ENCODE results near the gene SEMA6D. TPM values are rescaled to one million over a fixed set of nuclear protein-coding genes. Genes with fewer than 3 reads are reported as not detected.

SEMA6D gene
- total RNA-seq, 1 donor from 2014 or later: 12.4 TPM

DNA sequence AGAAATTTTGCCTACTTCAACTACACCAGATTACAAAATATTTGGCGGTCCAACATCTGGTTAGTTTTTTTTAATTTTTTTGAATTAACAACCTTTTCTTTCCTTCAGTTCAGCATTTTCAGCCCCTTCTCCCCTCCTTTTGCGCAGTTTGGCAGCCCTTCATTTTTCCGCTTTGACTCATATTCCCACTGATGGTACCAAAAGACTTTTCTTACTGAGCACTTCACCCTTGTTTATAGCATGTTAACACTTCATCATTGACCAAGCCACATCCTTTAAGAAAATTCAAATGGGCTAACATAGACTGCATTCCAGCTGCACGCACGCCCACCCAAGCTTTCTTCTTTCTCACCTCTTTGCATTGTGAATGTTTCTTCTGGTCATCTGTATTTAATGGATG, 49.7 kb downstream of the SEMA6D start:
- H3K27ac ChIP-seq (replicated peaks): no peak overlapping the region

DNA sequence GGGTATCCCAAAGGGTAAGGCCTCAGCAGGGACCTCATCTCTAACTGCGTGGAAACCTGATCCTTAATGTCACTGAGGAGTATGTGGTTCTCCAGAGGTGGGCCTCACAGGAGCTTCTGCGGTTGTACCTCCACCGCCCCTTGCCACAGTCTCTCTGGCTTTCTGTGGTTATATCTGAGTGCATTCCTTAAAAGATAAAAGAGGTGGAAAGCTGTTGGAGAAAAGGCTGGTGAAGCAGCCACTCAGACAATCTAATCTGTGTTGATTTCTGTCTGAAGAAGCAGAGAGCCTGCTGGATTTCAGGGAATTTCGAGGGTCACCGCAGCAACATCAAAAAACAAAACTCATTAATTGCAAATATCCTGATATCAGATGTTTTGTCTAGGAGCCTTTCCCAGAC, 51.4 kb downstream of the SEMA6D start:
- H3K4me3 ChIP-seq: no peak overlapping the region
- peaks cover 7% of the 10 kb centered on the region for H3K4me1 ChIP-seq
- TF ChIP-seq, protein P1, sequence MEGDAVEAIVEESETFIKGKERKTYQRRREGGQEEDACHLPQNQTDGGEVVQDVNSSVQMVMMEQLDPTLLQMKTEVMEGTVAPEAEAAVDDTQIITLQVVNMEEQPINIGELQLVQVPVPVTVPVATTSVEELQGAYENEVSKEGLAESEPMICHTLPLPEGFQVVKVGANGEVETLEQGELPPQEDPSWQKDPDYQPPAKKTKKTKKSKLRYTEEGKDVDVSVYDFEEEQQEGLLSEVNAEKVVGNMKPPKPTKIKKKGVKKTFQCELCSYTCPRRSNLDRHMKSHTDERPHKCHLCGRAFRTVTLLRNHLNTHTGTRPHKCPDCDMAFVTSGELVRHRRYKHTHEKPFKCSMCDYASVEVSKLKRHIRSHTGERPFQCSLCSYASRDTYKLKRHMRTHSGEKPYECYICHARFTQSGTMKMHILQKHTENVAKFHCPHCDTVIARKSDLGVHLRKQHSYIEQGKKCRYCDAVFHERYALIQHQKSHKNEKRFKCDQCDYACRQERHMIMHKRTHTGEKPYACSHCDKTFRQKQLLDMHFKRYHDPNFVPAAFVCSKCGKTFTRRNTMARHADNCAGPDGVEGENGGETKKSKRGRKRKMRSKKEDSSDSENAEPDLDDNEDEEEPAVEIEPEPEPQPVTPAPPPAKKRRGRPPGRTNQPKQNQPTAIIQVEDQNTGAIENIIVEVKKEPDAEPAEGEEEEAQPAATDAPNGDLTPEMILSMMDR (IDR thresholded peaks at IDR 0.05; ENCODE audit: borderline replicate concordance): no peak
- no peaks in the 10 kb centered on the region for H3K9me3 ChIP-seq (replicated peaks)
- peaks cover 72% of the 10 kb centered on the region for H3K36me3 ChIP-seq
- intact Hi-C loops (cut with micrococcal nuclease): no loop called here
- H3K27me3 ChIP-seq (ENCODE audit: low read depth): no peaks in the 10 kb centered on the region
- DNase-seq: no peak
- no peak overlapping the region for H3K27ac ChIP-seq (replicated peaks)

More for the DNA sequence above, 49.7 kb downstream of the SEMA6D start:
- H3K9me3 ChIP-seq (replicated peaks): no peaks in the 10 kb centered on the region
- TF ChIP-seq, protein P1 (IDR thresholded peaks at IDR 0.05; ENCODE audit: borderline replicate concordance): no peak
- H3K4me3 ChIP-seq: no peak overlapping the region
- intact Hi-C loops (cut with micrococcal nuclease): no loop called here
- peaks cover 89% of the 10 kb centered on the region for H3K36me3 ChIP-seq
- H3K27me3 ChIP-seq (ENCODE audit: low read depth): no peaks in the 10 kb centered on the region
- peaks cover 7% of the 10 kb centered on the region for H3K4me1 ChIP-seq
- DNase-seq: no peak

DNA sequence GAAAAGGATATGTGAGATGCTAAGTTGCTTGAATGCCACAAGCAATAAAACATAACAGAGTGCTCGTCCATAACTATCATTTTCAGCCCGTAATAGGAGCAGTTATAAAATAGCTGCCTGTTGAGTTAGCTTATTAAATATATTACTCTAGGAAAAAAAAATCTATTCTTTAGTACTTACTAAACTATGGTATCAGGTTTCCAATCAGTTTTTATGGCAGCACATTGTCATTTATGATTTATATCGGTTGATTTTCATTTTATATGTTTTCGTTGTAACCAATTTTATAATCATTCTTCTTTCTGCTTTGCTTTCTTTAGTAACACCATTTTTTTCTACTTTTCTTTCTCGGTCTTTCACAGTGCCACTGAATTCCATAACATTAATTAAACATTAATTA, 51.9 kb downstream of the SEMA6D start:
- peaks cover 68% of the 10 kb centered on the region for H3K36me3 ChIP-seq
- no peak overlapping the region for H3K27ac ChIP-seq (replicated peaks)
- intact Hi-C loops (cut with micrococcal nuclease): no loop called here

DNA sequence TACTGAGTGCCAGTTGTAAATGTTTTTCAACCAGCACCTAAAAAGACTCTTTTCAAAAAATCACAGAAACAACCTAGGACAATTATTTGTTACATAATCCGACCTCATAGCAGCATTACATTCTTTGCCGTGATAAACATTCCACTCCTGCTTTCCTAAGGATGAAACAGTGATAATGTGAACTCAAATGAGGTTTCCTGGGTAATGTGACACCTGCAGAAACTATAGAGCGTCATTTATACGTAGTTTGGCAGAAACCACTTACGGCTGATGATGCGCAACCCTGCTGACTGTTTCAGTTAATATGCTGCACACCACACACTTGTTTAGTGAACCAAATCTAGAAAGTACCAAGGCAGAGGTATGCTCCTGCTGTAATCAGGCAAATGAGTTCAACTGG, 55.8 kb downstream of the SEMA6D start:
- Histone ChIP-seq H3K9me3 (replicated peaks) (no peaks in the 10 kb centered on the region), H3K4me3 (no peak overlapping the region), H3K4me1 (peaks cover 7% of the 10 kb centered on the region), H3K27ac (replicated peaks) (no peak overlapping the region), H3K36me3 (peaks cover 28% of the 10 kb centered on the region), H3K27me3 (ENCODE audit: low read depth) (no peaks in the 10 kb centered on the region)
- TF ChIP-seq, protein P1 (IDR thresholded peaks at IDR 0.05; ENCODE audit: borderline replicate concordance): no peak
- no peak for DNase-seq
- intact Hi-C loops (cut with micrococcal nuclease): no loop called here

More for the DNA sequence above, 51.9 kb downstream of the SEMA6D start:
- DNase-seq: no peak
- TF ChIP-seq, protein P1 (IDR thresholded peaks at IDR 0.05; ENCODE audit: borderline replicate concordance): no peak
- no peaks in the 10 kb centered on the region for H3K27me3 ChIP-seq (ENCODE audit: low read depth)
- H3K4me3 ChIP-seq: no peak overlapping the region
- no peaks in the 10 kb centered on the region for H3K9me3 ChIP-seq (replicated peaks)
- H3K4me1 ChIP-seq: peaks cover 7% of the 10 kb centered on the region

DNA sequence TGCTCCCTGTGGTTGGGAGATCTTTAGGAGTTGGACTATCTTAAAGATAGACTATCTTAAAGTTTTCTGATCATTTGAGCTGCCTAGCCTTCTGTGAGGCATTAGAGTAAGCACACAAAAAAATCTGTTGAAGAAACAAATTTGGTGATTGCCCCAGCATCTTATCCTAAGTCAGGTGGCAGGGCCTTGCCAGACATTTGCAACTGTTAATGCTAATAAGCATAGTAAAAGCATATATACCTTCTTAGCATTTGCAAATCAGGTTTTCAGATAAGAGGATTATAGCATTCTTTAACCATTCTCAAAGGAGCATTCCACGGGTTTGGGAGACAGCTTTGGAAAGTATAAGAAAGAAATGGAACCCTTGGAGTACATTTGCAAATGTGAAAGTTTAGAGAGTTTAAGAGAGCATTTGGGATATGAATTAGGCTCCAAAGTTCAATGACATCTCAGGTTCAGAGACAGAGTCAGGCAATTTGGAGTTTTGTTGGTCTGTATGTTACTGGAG, 61.0 kb downstream of the SEMA6D start:
- H3K9me3 ChIP-seq (replicated peaks): no peaks in the 10 kb centered on the region
- H3K4me3 ChIP-seq: no peak overlapping the region
- TF ChIP-seq, protein P1 (IDR thresholded peaks at IDR 0.05; ENCODE audit: borderline replicate concordance): no peak
- DNase-seq: no peak
- H3K4me1 ChIP-seq: no peaks in the 10 kb centered on the region
- no peaks in the 10 kb centered on the region for H3K27me3 ChIP-seq (ENCODE audit: low read depth)
- no peak overlapping the region for H3K27ac ChIP-seq (replicated peaks)
- H3K36me3 ChIP-seq: no peaks in the 10 kb centered on the region
- intact Hi-C loops (cut with micrococcal nuclease): no loop called here
